K562 (cell line): ENCODE measurements around the gene RNF207. TPM values are rescaled to one million over a fixed set of nuclear protein-coding genes. Genes with fewer than 3 reads are reported as not detected.

Experiments used
- ATAC-seq: fragments of 200-7000 bp; cut with Tn5 transposase; 3 replicates; pipeline ENCODE4 v1.9.1; 2020; ENCODE audit warnings: moderate library complexity
- BruUV-seq: library from RNA; stranded (reverse); fragments of 400-500 nt; replicated peaks from 2 replicates; lab custom pipeline; 2021; lab: Mats Ljungman, UMichigan
- CTCF ChIA-PET: fragments of 300-600 bp; formaldehyde crosslinking; extraction: SDS; loops from one replicate; lab custom pipeline; 2021; ENCODE audit warnings: low intra/inter-chr PET ratio; lab: Yijun Ruan, JAX
- POLR2A ChIA-PET: fragments of 300-600, 350-650 bp; sonication (Branson Sonifier 250); formaldehyde crosslinking; extraction: SDS; loops from one replicate; lab custom pipeline; 2021; ENCODE audit warnings: antibody characterized with exemption, inconsistent platforms; lab: Yijun Ruan, JAX
- DNase-seq, 4 experiments: peaks; one replicate each; pipeline versions ENCODE4 v3.0.0 to v3.0.0-alpha.2; 2011 to 2018; ENCODE audit warnings: low spot score in 3 of 4, mixed read lengths in 3 of 4; ENCODE audit errors: extremely low read depth in 1 of 4
- FAIRE-seq: peaks from 2 replicates; lab custom pipeline; 2011; peaks lifted over from hg19 to GRCh38; lab: Jason Lieb, UNC
- H2AFZ ChIP-seq: 2 replicates; pipeline ENCODE4 v1.6.0; 2011; ENCODE audit warnings: low read depth, low read length, control low read depth, inconsistent platforms
- H3K27ac ChIP-seq: fragments of 200-600 bp; 3 replicates; pipeline ENCODE4 v1.8.0; 2011; ENCODE audit warnings: low read depth, mild to moderate bottlenecking, control low read depth, inconsistent platforms, low read length, moderate library complexity, mixed read lengths; ENCODE audit errors: extremely low read depth
- H3K27me3 ChIP-seq, 2 experiments: fragments of 300-600 bp in 1 of 2; 2 replicates in 1 of 2; 3 replicates in 1 of 2; pipeline versions ENCODE4 v1.6.0 to v1.8.0; 2011; ENCODE audit warnings: inconsistent platforms in 2 of 2, low read length in 2 of 2, mild to moderate bottlenecking in 1 of 2, mixed read lengths in 1 of 2, moderate library complexity in 1 of 2; ENCODE audit not compliant: control insufficient read depth in 2 of 2, insufficient read depth in 2 of 2
- H3K36me3 ChIP-seq: fragments of 300-600 bp; 3 replicates; pipeline ENCODE4 v1.8.0; 2011; ENCODE audit warnings: mild to moderate bottlenecking, low read length, inconsistent platforms; ENCODE audit not compliant: control insufficient read depth, insufficient read depth
- H3K4me1 ChIP-seq, 2 experiments: fragments of 200-600 bp in 1 of 2; replicated peaks in 1 of 2; 2 replicates in 1 of 2; 3 replicates in 1 of 2; pipeline versions ENCODE4 v1.5.1 to v1.8.0; 2011; ENCODE audit warnings: inconsistent platforms in 2 of 2, low read length in 2 of 2, mild to moderate bottlenecking in 1 of 2, mixed read lengths in 1 of 2, moderate library complexity in 1 of 2; ENCODE audit not compliant: control insufficient read depth in 2 of 2, insufficient read depth in 2 of 2
- H3K4me2 ChIP-seq: 2 replicates; pipeline ENCODE4 v1.6.1; 2011; ENCODE audit warnings: low read length, control low read depth, inconsistent platforms, mixed read lengths; ENCODE audit not compliant: insufficient read depth
- H3K4me3 ChIP-seq: fragments of 200-600 bp; sonication (generic), shearing (Covaris generic); 2 replicates; pipeline ENCODE4 v1.5.1; 2016; ENCODE audit warnings: control low read depth, inconsistent platforms
- H3K79me2 ChIP-seq: fragments of 200-600 bp; 3 replicates; pipeline ENCODE4 v1.8.0; 2011; ENCODE audit warnings: low read length, inconsistent platforms; ENCODE audit not compliant: control insufficient read depth, insufficient read depth
- H3K9ac ChIP-seq, 2 experiments: 2 replicates each; pipeline versions ENCODE4 v1.6.0 to v1.6.1; 2011; ENCODE audit warnings: low read depth in 2 of 2, low read length in 2 of 2, control low read depth in 1 of 2, inconsistent platforms in 1 of 2, mild to moderate bottlenecking in 1 of 2, mixed read lengths in 1 of 2; ENCODE audit not compliant: insufficient read depth in 1 of 2
- H3K9me1 ChIP-seq: one replicate; pipeline ENCODE4 v1.6.0; 2011; ENCODE audit warnings: inconsistent platforms, mild to moderate bottlenecking, low read length, moderate library complexity; ENCODE audit not compliant: control insufficient read depth, insufficient read depth
- H3K9me3 ChIP-seq: replicated peaks from 2 replicates; pipeline ENCODE4 v1.5.1; 2011; ENCODE audit warnings: low read depth, low read length, inconsistent platforms; ENCODE audit not compliant: control insufficient read depth, insufficient read depth
- H4K20me1 ChIP-seq: replicated peaks from 2 replicates; pipeline ENCODE4 v1.6.1; 2011; ENCODE audit warnings: low read length, inconsistent platforms, mixed read lengths; ENCODE audit not compliant: control insufficient read depth, insufficient read depth
- BDP1 ChIP-seq: IDR thresholded peaks from 3 replicates; pipeline ENCODE4 v1.6.1; 2011; ENCODE audit not compliant: insufficient read length, insufficient read depth
- BMI1 ChIP-seq: fragments of 150-350 bp; IDR thresholded peaks from 2 replicates; pipeline ENCODE4 v1.6.1; 2014; ENCODE audit warnings: low read length
- CLOCK ChIP-seq: fragments of 250-450 bp; sonication (Bioruptor Pico); IDR thresholded peaks from 2 replicates; pipeline ENCODE4 v1.4.0; 2020; ENCODE audit warnings: mild to moderate bottlenecking, moderate library complexity, borderline replicate concordance
- CSDE1 ChIP-seq, 2 experiments: fragments of 450-650 bp; IDR thresholded peaks; 2 replicates each; pipeline ENCODE4 v1.6.1; 2016; ENCODE audit warnings: mild to moderate bottlenecking in 1 of 2
- MAFG ChIP-seq: fragments of 450-650 bp; conservative IDR thresholded peaks from 2 replicates; pipeline ENCODE4 v1.6.1; 2016; ENCODE audit warnings: missing genetic modification characterization, missing compliant biosample characterization
- NCOR1 ChIP-seq: fragments of 450-650 bp; IDR thresholded peaks from 2 replicates; pipeline ENCODE4 v1.6.1; 2016; ENCODE audit warnings: mild to moderate bottlenecking, moderate library complexity
- PHB ChIP-seq: fragments of 250-450 bp; sonication (Bioruptor Pico); IDR thresholded peaks from 2 replicates; pipeline ENCODE4 v1.5.0; 2021
- POLR3A ChIP-seq: IDR thresholded peaks from 2 replicates; pipeline ENCODE4 v1.6.1; 2011; ENCODE audit warnings: borderline replicate concordance, mild to moderate bottlenecking, moderate library complexity; ENCODE audit not compliant: insufficient read length, insufficient read depth; ENCODE audit errors: extremely low read depth
- SPI1 ChIP-seq: IDR thresholded peaks from 2 replicates; pipeline ENCODE4 v1.6.1; 2011; ENCODE audit warnings: low read depth, low read length, control low read depth, borderline replicate concordance
- SRSF1 ChIP-seq: fragments of 200-400 bp; formaldehyde crosslinking; IDR thresholded peaks from 2 replicates; pipeline ENCODE4 v1.6.1; 2017; ENCODE audit warnings: mild to moderate bottlenecking, low read depth, low read length, moderate library complexity
- ZNF133 ChIP-seq: fragments of 250-450 bp; sonication (Bioruptor Pico); IDR thresholded peaks from 2 replicates; pipeline ENCODE4 v1.4.0; 2020; ENCODE audit warnings: mild to moderate bottlenecking
- WGBS: fragments of 100-300 bp; shearing (Covaris generic); methylation state at CpG from one replicate; pipeline ENCODE4 v1.1.6; 2016; ENCODE audit warnings: low coverage, mixed read lengths; ENCODE audit not compliant: insufficient coverage; ENCODE audit errors: missing lambda C conversion rate; 5-methylcytosine and 5-hydroxymethylcytosine counted together
- in situ Hi-C: fragments of 300-500 bp; cut with MboI; formaldehyde crosslinking; loops from 4 replicates; pipeline ENCODE4 v1.15.0; 2018; ENCODE audit warnings: inconsistent platforms, mixed read lengths
- intact Hi-C: fragments of 100-400 bp; cut with micrococcal nuclease; formaldehyde crosslinking; loops from 2 replicates; pipeline ENCODE4 v1.14.2; 2022
- polyA plus RNA-seq, 8 experiments: library from polyadenylated mRNA; depleted of rRNA in 4 of 8; stranded (reverse) in 5 of 8; unstranded in 3 of 8; fragments of >200 nt; fragmentation: Nextera tagmentation in 2 of 8; fragmentation: Illumina TruSeq in 1 of 8; extraction: Ambion mirVana in 2 of 8; extraction: Trizol in 1 of 8; gene quantifications; 2 replicates each; pipeline versions ENCODE4 v1.2.1 to v1.2.3, GENCODE V29; 2011 to 2014; ENCODE audit warnings: inconsistent platforms in 1 of 8, missing spikeins in 1 of 8
- total RNA-seq, 7 experiments: library from RNA; depleted of rRNA in 6 of 7; stranded (reverse); fragments of >200 nt in 6 of 7; fragmentation: Illumina TruSeq in 2 of 7; extraction: Trizol in 2 of 7; gene quantifications; 2 replicates each; pipeline versions ENCODE4 v1.2.1 to v1.2.3, GENCODE V29; 2011 to 2021; ENCODE audit warnings: low replicate concordance in 1 of 7
- TF ChIP-seq, protein P1 (sequence below): IDR thresholded peaks from 2 replicates; pipeline ENCODE4 v1.6.1; 2011; ENCODE audit warnings: borderline replicate concordance, low read depth, mild to moderate bottlenecking, moderate library complexity, low read length; ENCODE audit not compliant: insufficient read depth, poor library complexity, severe bottlenecking
- TF ChIP-seq, protein P2 (sequence below): fragments of 450-650 bp; IDR thresholded peaks from 2 replicates; pipeline ENCODE4 v1.7.0; 2016; ENCODE audit warnings: borderline replicate concordance

Gene RNF207
- total and polyA plus RNA-seq, 9 of the 15 experiments (the other 6 are each of a cell fraction or from before 2014, with no cell fraction given) = 2.7 to 30.6 (median 12.9) TPM

DNA sequence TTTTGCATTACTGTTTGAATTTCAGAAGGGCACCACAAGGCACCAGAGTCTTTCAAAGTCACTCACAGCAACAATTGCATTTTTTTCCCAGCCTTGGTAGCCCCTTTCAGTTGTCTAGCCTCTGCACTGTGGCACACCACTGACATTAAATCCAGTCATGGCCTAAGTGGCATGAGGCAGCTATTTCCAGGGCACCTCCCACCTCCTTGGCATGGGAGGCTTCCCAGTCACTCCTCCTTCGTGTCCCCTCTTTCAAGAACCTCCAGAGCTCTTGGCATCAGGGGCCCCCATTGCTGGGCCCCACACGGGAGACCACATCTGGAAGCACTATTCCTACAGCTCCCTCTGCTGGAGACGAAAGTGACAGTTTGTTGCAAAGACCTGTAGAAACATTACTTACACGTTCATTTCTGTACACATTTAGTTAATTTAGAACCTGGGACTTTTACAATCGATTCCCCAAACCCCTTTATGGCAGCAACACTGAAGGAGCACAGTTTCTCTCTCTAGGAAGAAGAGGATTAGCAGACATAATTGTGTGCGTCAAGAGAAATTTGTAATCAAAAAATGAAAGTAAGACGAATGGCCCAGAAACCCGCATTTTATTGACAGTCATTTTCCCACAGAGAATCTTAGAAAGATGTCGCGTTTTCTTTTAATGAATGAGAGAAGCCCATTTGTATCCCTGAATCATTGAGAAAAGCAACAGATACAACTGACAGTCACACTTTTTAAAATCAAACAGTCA, 20.1 kb upstream of the RNF207 start (continued):
- TF ChIP-seq, protein P1, sequence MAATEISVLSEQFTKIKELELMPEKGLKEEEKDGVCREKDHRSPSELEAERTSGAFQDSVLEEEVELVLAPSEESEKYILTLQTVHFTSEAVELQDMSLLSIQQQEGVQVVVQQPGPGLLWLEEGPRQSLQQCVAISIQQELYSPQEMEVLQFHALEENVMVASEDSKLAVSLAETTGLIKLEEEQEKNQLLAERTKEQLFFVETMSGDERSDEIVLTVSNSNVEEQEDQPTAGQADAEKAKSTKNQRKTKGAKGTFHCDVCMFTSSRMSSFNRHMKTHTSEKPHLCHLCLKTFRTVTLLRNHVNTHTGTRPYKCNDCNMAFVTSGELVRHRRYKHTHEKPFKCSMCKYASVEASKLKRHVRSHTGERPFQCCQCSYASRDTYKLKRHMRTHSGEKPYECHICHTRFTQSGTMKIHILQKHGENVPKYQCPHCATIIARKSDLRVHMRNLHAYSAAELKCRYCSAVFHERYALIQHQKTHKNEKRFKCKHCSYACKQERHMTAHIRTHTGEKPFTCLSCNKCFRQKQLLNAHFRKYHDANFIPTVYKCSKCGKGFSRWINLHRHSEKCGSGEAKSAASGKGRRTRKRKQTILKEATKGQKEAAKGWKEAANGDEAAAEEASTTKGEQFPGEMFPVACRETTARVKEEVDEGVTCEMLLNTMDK = peak; percentile 54
- TF ChIP-seq SPI1 = no peak
- TF ChIP-seq, all 486 proteins: peak for 17

GRCh38 chr1:6188466-6188865, 17.5 kb upstream of the RNF207 start:
- Histone ChIP-seq H3K9me1 (peaks cover 5% of the 10 kb centered on the region), H3K79me2 (peaks cover 61% of the 10 kb centered on the region), H3K36me3 (peaks cover 87% of the 10 kb centered on the region), H3K4me2 (no peak overlapping the region), H2AFZ (no peak overlapping the region), H4K20me1 (peaks cover 44% of the 10 kb centered on the region), H3K4me1 (peaks cover 3% of the 10 kb centered on the region in 2 experiments; a peak in 2 of 5 replicates), H3K9me3 (no peaks in the 10 kb centered on the region), H3K27ac (no peak overlapping the region), H3K27me3 (no peaks in the 10 kb centered on the region), H3K9ac (no peak overlapping the region), H3K4me3 (no peak overlapping the region)
- in situ Hi-C loops (no loop called here), intact Hi-C loops (no loop called here)
- ChIA-PET POLR2A (interaction anchor here (0.6 to 1.4 kb wide), 5 partner anchors 10 to 139 kb away, joined by 3 to 7 read pairs (median 3); no protein-coding TSS in a partner anchor), CTCF (interaction anchor here (0.6 kb wide), 1 partner anchor 17 kb away, joined by 3 read pairs; no protein-coding TSS in a partner anchor)
- DNase-seq (no peak), FAIRE-seq (no peak), ATAC-seq (no peak)
- BruUV-seq = no TSS peak
- WGBS = 96% methylated on average over 4 of the region's 8 CpGs
- TF ChIP-seq, protein P2, sequence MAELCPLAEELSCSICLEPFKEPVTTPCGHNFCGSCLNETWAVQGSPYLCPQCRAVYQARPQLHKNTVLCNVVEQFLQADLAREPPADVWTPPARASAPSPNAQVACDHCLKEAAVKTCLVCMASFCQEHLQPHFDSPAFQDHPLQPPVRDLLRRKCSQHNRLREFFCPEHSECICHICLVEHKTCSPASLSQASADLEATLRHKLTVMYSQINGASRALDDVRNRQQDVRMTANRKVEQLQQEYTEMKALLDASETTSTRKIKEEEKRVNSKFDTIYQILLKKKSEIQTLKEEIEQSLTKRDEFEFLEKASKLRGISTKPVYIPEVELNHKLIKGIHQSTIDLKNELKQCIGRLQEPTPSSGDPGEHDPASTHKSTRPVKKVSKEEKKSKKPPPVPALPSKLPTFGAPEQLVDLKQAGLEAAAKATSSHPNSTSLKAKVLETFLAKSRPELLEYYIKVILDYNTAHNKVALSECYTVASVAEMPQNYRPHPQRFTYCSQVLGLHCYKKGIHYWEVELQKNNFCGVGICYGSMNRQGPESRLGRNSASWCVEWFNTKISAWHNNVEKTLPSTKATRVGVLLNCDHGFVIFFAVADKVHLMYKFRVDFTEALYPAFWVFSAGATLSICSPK = no peak
- TF ChIP-seq SRSF1 (no peak), BMI1 (no peak), BDP1 (no peak), MAFG (no peak), PHB (CRISPR knock-in tag) (no peak), NCOR1 (no peak), CLOCK (no peak), POLR3A (no peak), ZNF133 (no peak), CSDE1 (IDR thresholded peaks at IDR 0.05) (no peak)
